WTC11 (cell line): ENCODE results near the gene PCGF1. TPM values are rescaled to one million over a fixed set of nuclear protein-coding genes. Genes with fewer than 3 reads are reported as not detected.
A peak's percentile ranks its signal among the peaks of the same experiment; 100 is the strongest.

Source experiments
- ATAC-seq: fragments of 200-7000 bp; cut with Tn5 transposase; 2 replicates; pipeline ENCODE4 v1.10.0; 2021; ENCODE audit warnings: mild to moderate bottlenecking, moderate library complexity
- CTCF ChIA-PET: fragments of 300-600 bp; sonication (Branson Sonifier 250); formaldehyde crosslinking; loops from one replicate; lab custom pipeline; 2021; ENCODE audit warnings: antibody characterized with exemption; lab: Charles Lee
- POLR2A ChIA-PET: fragments of 350-600 bp; sonication (Branson Sonifier 250); formaldehyde crosslinking; loops from one replicate; lab custom pipeline; 2021; ENCODE audit warnings: antibody characterized with exemption; lab: Charles Lee
- DNase-seq: peaks from one replicate; pipeline ENCODE4 v3.0.0; 2021; ENCODE audit warnings: low spot score
- H3K27ac Mint-ChIP-seq: 2 replicates; pipeline ENCODE4 v1.8.0; 2021; ENCODE audit warnings: mixed read lengths
- H3K27me3 Mint-ChIP-seq: 2 replicates; pipeline ENCODE4 v1.8.0; 2021; ENCODE audit warnings: low read depth, mild to moderate bottlenecking, moderate library complexity, mixed read lengths
- H3K36me3 Mint-ChIP-seq: 2 replicates; pipeline ENCODE4 v1.8.0; 2021; ENCODE audit warnings: mixed read lengths
- H3K4me1 Mint-ChIP-seq: 2 replicates; pipeline ENCODE4 v1.8.0; 2022; ENCODE audit warnings: mixed read lengths
- H3K4me3 Mint-ChIP-seq: 2 replicates; pipeline ENCODE4 v1.8.0; 2021; ENCODE audit warnings: mild to moderate bottlenecking, moderate library complexity, mixed read lengths
- H3K9me3 Mint-ChIP-seq: 2 replicates; pipeline ENCODE4 v1.8.0; 2021; ENCODE audit warnings: mixed read lengths
- CBFB ChIP-seq: sonication (generic); formaldehyde crosslinking; IDR thresholded peaks from 2 replicates; pipeline ENCODE4 v1.8.1; 2022; ENCODE audit warnings: mild to moderate bottlenecking, low read depth, missing genetic modification reagents
- FOXK1 ChIP-seq: sonication (generic); formaldehyde crosslinking; IDR thresholded peaks from 2 replicates; pipeline ENCODE4 v1.8.0; 2022; ENCODE audit warnings: mild to moderate bottlenecking, moderate library complexity, missing genetic modification reagents
- FOXP1 ChIP-seq: sonication (generic); formaldehyde crosslinking; IDR thresholded peaks from 2 replicates; pipeline ENCODE4 v1.8.0; 2022; ENCODE audit warnings: missing genetic modification reagents, mild to moderate bottlenecking, moderate library complexity, borderline replicate concordance
- KAT7 ChIP-seq: sonication (generic); formaldehyde crosslinking; IDR thresholded peaks from 2 replicates; pipeline ENCODE4 v1.8.1; 2023; ENCODE audit warnings: missing genetic modification reagents, mild to moderate bottlenecking, borderline replicate concordance
- MYBL2 ChIP-seq: sonication (generic); formaldehyde crosslinking; IDR thresholded peaks from 2 replicates; pipeline ENCODE4 v1.8.1; 2023; ENCODE audit warnings: mild to moderate bottlenecking, moderate library complexity, missing genetic modification reagents
- NR1H2 ChIP-seq: sonication (generic); formaldehyde crosslinking; IDR thresholded peaks from 2 replicates; pipeline ENCODE4 v1.9.0; 2021; ENCODE audit warnings: mild to moderate bottlenecking, moderate library complexity, missing genetic modification reagents
- RELA ChIP-seq: sonication (generic); formaldehyde crosslinking; IDR thresholded peaks from 2 replicates; pipeline ENCODE4 v1.8.1; 2022; ENCODE audit warnings: missing genetic modification reagents, mild to moderate bottlenecking, borderline replicate concordance
- SMAD3 ChIP-seq: sonication (generic); formaldehyde crosslinking; IDR thresholded peaks from 2 replicates; pipeline ENCODE4 v1.8.0; 2022; ENCODE audit warnings: missing genetic modification reagents, mild to moderate bottlenecking, borderline replicate concordance
- SP1 ChIP-seq: sonication (generic); formaldehyde crosslinking; conservative IDR thresholded peaks from 2 replicates; pipeline ENCODE4 v1.8.1; 2022; ENCODE audit warnings: missing genetic modification reagents
- TCF7 ChIP-seq: sonication (generic); formaldehyde crosslinking; IDR thresholded peaks from 2 replicates; pipeline ENCODE4 v1.8.0; 2022; ENCODE audit warnings: mild to moderate bottlenecking, low read depth, missing genetic modification reagents, moderate library complexity
- TP53 ChIP-seq: sonication (generic); formaldehyde crosslinking; IDR thresholded peaks from 2 replicates; pipeline ENCODE4 v1.8.1; 2023; ENCODE audit warnings: mild to moderate bottlenecking, missing genetic modification reagents
- ZBTB21 ChIP-seq: sonication (generic); formaldehyde crosslinking; IDR thresholded peaks from 2 replicates; pipeline ENCODE4 v1.8.1; 2023; ENCODE audit warnings: mild to moderate bottlenecking, missing genetic modification reagents, borderline replicate concordance
- ZNF232 ChIP-seq: sonication (generic); formaldehyde crosslinking; IDR thresholded peaks from 2 replicates; pipeline ENCODE4 v1.8.0; 2022; ENCODE audit warnings: mild to moderate bottlenecking, missing genetic modification reagents
- total RNA-seq: library from RNA; stranded (reverse); gene quantifications from 3 replicates; pipeline ENCODE4 v1.2.3, GENCODE V29; 2021
- TF ChIP-seq, protein P1 (sequence below): sonication (generic); formaldehyde crosslinking; IDR thresholded peaks from 2 replicates; pipeline ENCODE4 v1.8.1; 2022; ENCODE audit warnings: low read depth, mild to moderate bottlenecking, moderate library complexity, missing genetic modification reagents, borderline replicate concordance
- TF ChIP-seq, protein P2 (sequence below): sonication (generic); formaldehyde crosslinking; IDR thresholded peaks from 2 replicates; pipeline ENCODE4 v1.8.0; 2022; ENCODE audit warnings: mild to moderate bottlenecking, missing genetic modification reagents
- TF ChIP-seq, protein P3 (sequence below): sonication (generic); formaldehyde crosslinking; IDR thresholded peaks from 2 replicates; pipeline ENCODE4 v1.8.0; 2022; ENCODE audit warnings: mild to moderate bottlenecking, missing genetic modification reagents
- TF ChIP-seq, protein P4 (sequence below): sonication (generic); formaldehyde crosslinking; IDR thresholded peaks from 2 replicates; pipeline ENCODE4 v1.8.0; 2022; ENCODE audit warnings: mild to moderate bottlenecking, missing genetic modification reagents

The PCGF1 gene
- total RNA-seq, 1 experiment from 2014 or later = 15.7 TPM

DNA sequence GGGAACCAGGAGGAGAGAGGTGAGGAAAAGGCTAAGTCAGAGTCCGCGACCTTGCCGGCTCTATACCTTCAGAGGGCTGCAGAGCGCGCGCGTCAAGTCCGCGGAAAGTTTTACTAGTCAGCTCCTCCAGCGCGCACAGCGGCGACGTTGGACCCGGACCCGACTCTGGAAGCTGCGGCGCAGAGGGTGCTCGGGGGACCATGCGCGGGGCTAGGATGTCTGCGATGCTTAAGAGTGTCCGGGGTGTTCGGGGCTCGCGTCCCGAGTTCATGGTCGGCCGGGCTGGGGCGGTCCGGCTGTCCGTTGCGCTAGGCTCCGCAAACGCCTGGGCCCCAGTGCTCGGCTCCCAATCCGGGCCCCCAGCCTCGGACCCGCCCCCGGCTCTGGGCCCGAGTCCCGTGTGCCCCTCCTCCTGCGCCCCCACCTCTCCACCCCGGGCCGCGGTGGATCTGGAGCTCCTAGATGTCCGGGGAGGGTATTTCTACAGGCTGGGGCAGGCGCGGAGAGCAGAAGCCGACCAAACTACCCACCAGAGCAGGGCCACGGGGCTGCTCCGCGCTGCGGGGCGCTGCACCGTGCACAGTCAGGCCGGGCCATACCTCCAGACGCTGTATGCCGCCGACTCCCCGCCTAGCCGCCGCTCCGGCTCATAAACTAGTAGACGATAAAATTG is 8.1 kb downstream of the PCGF1 start, which contains the start of gene LBX2 (continued):
- TF ChIP-seq TP53 (CRISPR knock-in tag) = 0 out of 2 replicates have a peak, but pooled peaks have one; percentile 30
- TF ChIP-seq TCF7 (CRISPR knock-in tag) = no peak
- TF ChIP-seq ZBTB21 (CRISPR knock-in tag) = no peak
- TF ChIP-seq, protein P1, sequence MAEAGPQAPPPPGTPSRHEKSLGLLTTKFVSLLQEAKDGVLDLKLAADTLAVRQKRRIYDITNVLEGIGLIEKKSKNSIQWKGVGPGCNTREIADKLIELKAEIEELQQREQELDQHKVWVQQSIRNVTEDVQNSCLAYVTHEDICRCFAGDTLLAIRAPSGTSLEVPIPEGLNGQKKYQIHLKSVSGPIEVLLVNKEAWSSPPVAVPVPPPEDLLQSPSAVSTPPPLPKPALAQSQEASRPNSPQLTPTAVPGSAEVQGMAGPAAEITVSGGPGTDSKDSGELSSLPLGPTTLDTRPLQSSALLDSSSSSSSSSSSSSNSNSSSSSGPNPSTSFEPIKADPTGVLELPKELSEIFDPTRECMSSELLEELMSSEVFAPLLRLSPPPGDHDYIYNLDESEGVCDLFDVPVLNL (CRISPR knock-in tag) = no peak
- no peak for TF ChIP-seq RELA

DNA sequence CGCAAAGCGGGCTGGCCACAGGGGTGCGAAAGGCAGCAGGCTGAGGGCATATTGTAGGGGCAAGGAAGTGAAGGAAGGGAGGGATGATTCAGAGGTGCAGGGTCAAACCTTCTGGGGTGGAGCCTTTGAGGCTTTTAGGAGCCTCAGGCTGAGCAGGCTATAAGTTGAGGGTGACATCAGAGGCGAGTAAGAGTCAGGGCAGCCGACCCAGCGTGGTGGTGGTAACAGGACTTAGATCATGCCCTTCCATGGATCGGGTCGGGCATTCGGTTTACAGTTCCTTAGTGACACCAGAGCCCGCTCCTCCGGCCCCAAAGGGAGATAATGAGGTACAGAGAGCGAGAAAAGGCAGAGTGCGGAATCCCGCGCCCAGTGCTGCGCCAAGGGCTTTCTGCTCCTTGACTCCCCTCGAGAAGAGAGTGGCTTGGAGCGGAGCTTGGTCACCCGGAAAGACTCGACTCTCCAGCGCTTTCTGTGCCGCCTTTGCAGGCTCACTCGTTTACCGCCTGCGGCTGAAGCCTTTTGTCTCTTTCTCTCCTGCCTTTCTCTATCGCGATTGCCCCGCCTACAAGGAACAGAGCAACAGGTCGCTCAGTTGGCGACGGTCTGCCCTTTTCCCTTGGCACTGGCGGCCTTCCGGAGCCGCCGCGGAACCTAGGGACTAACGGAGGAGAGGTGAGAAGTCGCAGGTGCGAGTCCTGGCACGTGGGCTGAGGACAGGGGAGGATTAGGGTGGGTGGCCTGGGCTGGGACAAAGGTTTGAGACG is 8.8 kb downstream of the PCGF1 start:
- Mint-ChIP-seq H3K4me1 (peaks cover 43% of the 10 kb centered on the region), H3K27ac (no peak overlapping the region), H3K27me3 (peaks cover 96% of the 10 kb centered on the region), H3K36me3 (peaks cover 7% of the 10 kb centered on the region), H3K4me3 (peak overlapping the region; percentile 79), H3K9me3 (no peaks in the 10 kb centered on the region)
- peak; percentile 63 for DNase-seq
- ChIA-PET CTCF (interaction anchor here (0.8 to 6.0 kb wide), 9 partner anchors 9 to 164 kb away, joined by 3 to 43 read pairs (median 3); partner anchors contain the start of genes CCDC142, TTC31 and WBP1), POLR2A (interaction anchor here (1.0 to 1.5 kb wide), 3 partner anchors 15 to 60 kb away, joined by 3 to 4 read pairs (median 3); partner anchors contain the start of genes CCDC142 and TTC31)
- ATAC-seq = peak; percentile 13
- no peak for TF ChIP-seq NR1H2 (CRISPR knock-in tag)
- no peak for TF ChIP-seq ZNF232 (CRISPR knock-in tag)
- TF ChIP-seq, protein P2, sequence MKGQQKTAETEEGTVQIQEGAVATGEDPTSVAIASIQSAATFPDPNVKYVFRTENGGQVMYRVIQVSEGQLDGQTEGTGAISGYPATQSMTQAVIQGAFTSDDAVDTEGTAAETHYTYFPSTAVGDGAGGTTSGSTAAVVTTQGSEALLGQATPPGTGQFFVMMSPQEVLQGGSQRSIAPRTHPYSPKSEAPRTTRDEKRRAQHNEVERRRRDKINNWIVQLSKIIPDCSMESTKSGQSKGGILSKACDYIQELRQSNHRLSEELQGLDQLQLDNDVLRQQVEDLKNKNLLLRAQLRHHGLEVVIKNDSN (CRISPR knock-in tag) = peak; percentile 38; the same call in 1 of the 2 replicates
- TF ChIP-seq MYBL2 (CRISPR knock-in tag) = 0 out of 2 replicates have a peak, but pooled peaks have one; percentile 20
- TF ChIP-seq KAT7 (CRISPR knock-in tag) = 0 out of 2 replicates have a peak, but pooled peaks have one; percentile 15
- TF ChIP-seq, protein P3, sequence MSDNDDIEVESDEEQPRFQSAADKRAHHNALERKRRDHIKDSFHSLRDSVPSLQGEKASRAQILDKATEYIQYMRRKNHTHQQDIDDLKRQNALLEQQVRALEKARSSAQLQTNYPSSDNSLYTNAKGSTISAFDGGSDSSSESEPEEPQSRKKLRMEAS = peak; percentile 90
- 0 out of 2 replicates have a peak, but pooled peaks have one; percentile 45 for TF ChIP-seq TP53 (CRISPR knock-in tag)
- peak; percentile 69; the same call in 1 of the 2 replicates for TF ChIP-seq CBFB
- TF ChIP-seq, protein P4, sequence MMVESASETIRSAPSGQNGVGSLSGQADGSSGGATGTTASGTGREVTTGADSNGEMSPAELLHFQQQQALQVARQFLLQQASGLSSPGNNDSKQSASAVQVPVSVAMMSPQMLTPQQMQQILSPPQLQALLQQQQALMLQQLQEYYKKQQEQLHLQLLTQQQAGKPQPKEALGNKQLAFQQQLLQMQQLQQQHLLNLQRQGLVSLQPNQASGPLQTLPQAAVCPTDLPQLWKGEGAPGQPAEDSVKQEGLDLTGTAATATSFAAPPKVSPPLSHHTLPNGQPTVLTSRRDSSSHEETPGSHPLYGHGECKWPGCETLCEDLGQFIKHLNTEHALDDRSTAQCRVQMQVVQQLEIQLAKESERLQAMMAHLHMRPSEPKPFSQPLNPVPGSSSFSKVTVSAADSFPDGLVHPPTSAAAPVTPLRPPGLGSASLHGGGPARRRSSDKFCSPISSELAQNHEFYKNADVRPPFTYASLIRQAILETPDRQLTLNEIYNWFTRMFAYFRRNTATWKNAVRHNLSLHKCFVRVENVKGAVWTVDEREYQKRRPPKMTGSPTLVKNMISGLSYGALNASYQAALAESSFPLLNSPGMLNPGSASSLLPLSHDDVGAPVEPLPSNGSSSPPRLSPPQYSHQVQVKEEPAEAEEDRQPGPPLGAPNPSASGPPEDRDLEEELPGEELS = peak; percentile 72
- no peak; the same call in 1 of the 2 replicates for TF ChIP-seq SP1 (CRISPR knock-in tag)
- TF ChIP-seq FOXK1 = 0 out of 2 replicates have a peak, but pooled peaks have one; percentile 33
- TF ChIP-seq FOXP1 = peak; percentile 58; the same call in 1 of the 2 replicates
- 0 out of 2 replicates have a peak, but pooled peaks have one; percentile 49 for TF ChIP-seq SMAD3 (CRISPR knock-in tag)
